Heart left ventricle (tissue), 13 donors: ENCODE results near the gene DPH3.

Experiments used
- CTCF ChIP-seq, 12 donors: fragments of 200-600 bp; sonication (generic) in 4 of 12; IDR thresholded peaks; one replicate each; pipeline versions ENCODE4 v1.5.0 to v1.8.0; 2018 to 2022; ENCODE audit warnings: antibody characterized with exemption in 12 of 12, mild to moderate bottlenecking in 5 of 12
- POLR2A ChIP-seq, 2 donors: fragments of 450-650 bp; IDR thresholded peaks; one replicate each; pipeline ENCODE4 v1.6.1; 2017; ENCODE audit warnings: antibody characterized with exemption in 2 of 2, mild to moderate bottlenecking in 2 of 2, moderate library complexity in 2 of 2
- donor health status: ischemic (EF 13 %, LVEDD 7.1; RV severe dilation, severe dysfunction).
- donor health status: DM: no; HTN: yes; CAD: no.
- donor health status: DM: no; HTN: no; CAD: no.
- donor health status: ischemic (EF 25% LVEDD 6.9; RV normal size, moderate dysfunction).
- donor health status: ischemic (EF 25% LVEDD 5.7; RV mildly dilated, moderate dysfunction).
- donor health status: ischemic (EF 35%, LVEDD 5.7; RV mildly dilated, moderate dysfunction).
- donor health status: nonischemic (EF 11% LVEDD 7.7; RV severe dilation, severe dysfunction).
- donor health status: DM: yes; HTN: yes; CAD: no.
- donor health status: PGD.
- donor health status: ischemic (EF 29% LVEDD 5.4; RV normal size, mild dysfunction).
- donor health status: nonischemic (EF 23%, LVEDD 6.1; RV moderate dilation, normal function).

GRCh38 chr3:16248556-16248955, 16.2 kb downstream of the DPH3 start:
- TF ChIP-seq POLR2A (IDR thresholded peaks at IDR 0.05) (no peak), CTCF (IDR thresholded peaks at IDR 0.05) (no peak)
